HFFc6 (cell line): Measurements from ENCODE around the gene PDLIM7. TPM values are rescaled to one million over a fixed set of nuclear protein-coding genes. Genes with fewer than 3 reads are reported as not detected.
A peak's percentile ranks its signal among the peaks of the same experiment; 100 is the strongest.

ENCODE experiments used
- DNase-seq: peaks from one replicate; pipeline ENCODE4 v3.0.0-alpha.2; 2018
- H3K27ac Mint-ChIP-seq: 2 replicates; pipeline ENCODE4 v1.8.0; 2020; ENCODE audit warnings: mild to moderate bottlenecking, mixed read lengths
- H3K27me3 Mint-ChIP-seq: 2 replicates; pipeline ENCODE4 v1.8.0; 2021; ENCODE audit warnings: mild to moderate bottlenecking, moderate library complexity, mixed read lengths; ENCODE audit not compliant: insufficient read depth
- H3K36me3 Mint-ChIP-seq: 2 replicates; pipeline ENCODE4 v1.8.0; 2021; ENCODE audit warnings: low read depth, mixed read lengths
- H3K4me1 Mint-ChIP-seq: 2 replicates; pipeline ENCODE4 v1.8.0; 2020; ENCODE audit warnings: low read depth, mixed read lengths
- H3K4me3 Mint-ChIP-seq: 2 replicates; pipeline ENCODE4 v1.8.0; 2020; ENCODE audit warnings: mild to moderate bottlenecking, moderate library complexity, mixed read lengths
- H3K9me3 Mint-ChIP-seq: 2 replicates; pipeline ENCODE4 v1.8.0; 2020; ENCODE audit warnings: mild to moderate bottlenecking, mixed read lengths
- CTCF ChIP-seq: fragments of 200-600 bp; sonication (generic); IDR thresholded peaks from 2 replicates; pipeline ENCODE4 v1.5.0; 2021; ENCODE audit warnings: antibody characterized with exemption, mild to moderate bottlenecking
- total RNA-seq, 6 experiments: library from RNA; stranded (reverse); fragmentation: NEBNext Ultra II Directional; extraction: Animal tissue kit (Norgen Biotek cat#: 25700); gene quantifications; 2 replicates in 1 of 6; 3 replicates in 5 of 6; pipeline ENCODE4 v1.2.3, GENCODE V29; 2021

Gene PDLIM7
- total RNA-seq, 6 experiments from 2014 or later: 339 to 353 (median 343) TPM

GRCh38 chr5:177470759-177471536 lies 26.5 kb downstream of the PDLIM7 start:
- Mint-ChIP-seq H3K9me3 (no peaks in the 10 kb centered on the region), H3K4me3 (peak overlapping the region; percentile 92), H3K36me3 (peaks cover 18% of the 10 kb centered on the region), H3K27me3 (peaks cover 29% of the 10 kb centered on the region), H3K4me1 (peaks cover 64% of the 10 kb centered on the region), H3K27ac (peak overlapping the region; percentile 97)
- peak; percentile 86 for DNase-seq
- TF ChIP-seq CTCF: peak; percentile 33; the same call in 1 of the 2 replicates

- DNase-seq: no peak
- Mint-ChIP-seq H3K4me3 (peak overlapping the region; percentile 92), H3K4me1 (peaks cover 55% of the 10 kb centered on the region), H3K36me3 (peaks cover 28% of the 10 kb centered on the region), H3K27me3 (peaks cover 20% of the 10 kb centered on the region), H3K27ac (peak overlapping the region; percentile 97), H3K9me3 (no peaks in the 10 kb centered on the region)
- TF ChIP-seq CTCF: no peak
These were observed 27.5 kb downstream of the PDLIM7 start for GRCh38 chr5:177469750-177470525.

GRCh38 chr5:177468685-177469628 lies 28.4 kb downstream of the PDLIM7 start:
- Mint-ChIP-seq H3K27ac (peak overlapping the region; percentile 97), H3K4me3 (peak overlapping the region; percentile 92)

GRCh38 chr5:177468329-177468684 lies 29.1 kb downstream of the PDLIM7 start:
- Mint-ChIP-seq H3K4me1 (peaks cover 42% of the 10 kb centered on the region), H3K27ac (peak overlapping the region; percentile 97)
- no peak for TF ChIP-seq CTCF

More at GRCh38 chr5:177468685-177469628, 28.4 kb downstream of the PDLIM7 start:
- TF ChIP-seq CTCF: no peak
- Mint-ChIP-seq H3K36me3 (peaks cover 28% of the 10 kb centered on the region), H3K27me3 (peaks cover 11% of the 10 kb centered on the region), H3K4me1 (peaks cover 45% of the 10 kb centered on the region), H3K9me3 (no peaks in the 10 kb centered on the region)
- peak; percentile 75 for DNase-seq

GRCh38 chr5:177467436-177467835 lies 30.0 kb downstream of the PDLIM7 start:
- H3K27me3 Mint-ChIP-seq: peaks cover 10% of the 10 kb centered on the region
- DNase-seq: no peak
- no peak overlapping the region for H3K27ac Mint-ChIP-seq
- TF ChIP-seq CTCF: no peak
- peaks cover 42% of the 10 kb centered on the region for H3K4me1 Mint-ChIP-seq
- H3K9me3 Mint-ChIP-seq: no peaks in the 10 kb centered on the region
- peaks cover 35% of the 10 kb centered on the region for H3K36me3 Mint-ChIP-seq
- H3K4me3 Mint-ChIP-seq: no peak overlapping the region

More at GRCh38 chr5:177468329-177468684, 29.1 kb downstream of the PDLIM7 start:
- DNase-seq: no peak
- H3K27me3 Mint-ChIP-seq: peaks cover 10% of the 10 kb centered on the region
- peak overlapping the region; percentile 92 for H3K4me3 Mint-ChIP-seq
- peaks cover 33% of the 10 kb centered on the region for H3K36me3 Mint-ChIP-seq
- no peaks in the 10 kb centered on the region for H3K9me3 Mint-ChIP-seq
